OCI-LY1 (cell line): ENCODE results near the gene VARS1.

Source experiments
- H2AFZ ChIP-seq: fragments of 200-600 bp; sonication (generic), shearing (Covaris generic); 2 replicates; pipeline ENCODE4 v1.6.0; 2014; ENCODE audit warnings: antibody characterized with exemption, mild to moderate bottlenecking, low read length
- H3F3A ChIP-seq: fragments of 200-600 bp; sonication (generic), shearing (Covaris generic); 2 replicates; pipeline ENCODE4 v1.6.0; 2014; ENCODE audit warnings: mild to moderate bottlenecking, antibody characterized with exemption, low read length, moderate library complexity; ENCODE audit not compliant: insufficient read depth
- H3K27ac ChIP-seq: fragments of 200-600 bp; sonication (generic); 2 replicates; pipeline ENCODE4 v1.5.1; 2014; ENCODE audit warnings: low read length, mixed run types, mild to moderate bottlenecking, low read depth; ENCODE audit not compliant: poor library complexity, severe bottlenecking
- H3K27me3 ChIP-seq: fragments of 200-600 bp; sonication (generic); 2 replicates; pipeline ENCODE4 v1.6.0; 2014; ENCODE audit warnings: antibody characterized with exemption, mild to moderate bottlenecking, low read length, moderate library complexity; ENCODE audit not compliant: insufficient read depth
- H3K36me3 ChIP-seq: fragments of 200-600 bp; sonication (generic); 2 replicates; pipeline ENCODE4 v1.6.1; 2014; ENCODE audit warnings: mild to moderate bottlenecking, antibody characterized with exemption, low read length, moderate library complexity, mixed read lengths; ENCODE audit not compliant: insufficient read depth
- H3K4me1 ChIP-seq: fragments of 200-600 bp; sonication (generic); 2 replicates; pipeline ENCODE4 v1.5.1; 2014; ENCODE audit warnings: mild to moderate bottlenecking, low read length, moderate library complexity; ENCODE audit not compliant: insufficient read depth, severe bottlenecking
- H3K4me2 ChIP-seq: fragments of 200-600 bp; sonication (generic), shearing (Covaris generic); 2 replicates; pipeline ENCODE4 v1.6.1; 2014; ENCODE audit warnings: low read length
- H3K4me3 ChIP-seq: fragments of 200-600 bp; sonication (generic); 2 replicates; pipeline ENCODE4 v1.5.1; 2014; ENCODE audit warnings: low read length, low read depth, mild to moderate bottlenecking, mixed read lengths; ENCODE audit not compliant: poor library complexity, severe bottlenecking
- H3K79me2 ChIP-seq: fragments of 200-600 bp; shearing (Covaris generic); 2 replicates; pipeline ENCODE4 v1.6.1; 2016; ENCODE audit warnings: mixed run types, low read length, mixed read lengths; ENCODE audit not compliant: insufficient read depth
- H3K9ac ChIP-seq: fragments of 200-600 bp; sonication (generic), shearing (Covaris generic); 2 replicates; pipeline ENCODE4 v1.6.1; 2014; ENCODE audit warnings: mild to moderate bottlenecking, low read length, mixed read lengths
- H3K9me2 ChIP-seq: fragments of 200-600 bp; sonication (generic), shearing (Covaris generic); 2 replicates; pipeline ENCODE4 v1.6.1; 2014; ENCODE audit warnings: low read depth, mild to moderate bottlenecking, low read length, mixed read lengths
- H3K9me3 ChIP-seq: fragments of 200-600 bp; shearing (Covaris generic); 2 replicates; pipeline ENCODE4 v1.6.1; 2014; ENCODE audit warnings: low read length, mixed read lengths
- H4K20me1 ChIP-seq: fragments of 200-600 bp; sonication (generic), shearing (Covaris generic); 2 replicates; pipeline ENCODE4 v1.6.0; 2016; ENCODE audit warnings: mild to moderate bottlenecking, low read length; ENCODE audit not compliant: insufficient read depth
- CTCF ChIP-seq: fragments of 200-600 bp; sonication (generic), shearing (Covaris generic); IDR thresholded peaks from 2 replicates; pipeline ENCODE4 v1.5.1; 2017; ENCODE audit warnings: mild to moderate bottlenecking, antibody characterized with exemption, low read length, moderate library complexity, mixed read lengths
- EZH2 ChIP-seq: fragments of 200-600 bp; sonication (generic), shearing (Covaris generic); IDR thresholded peaks from 2 replicates; pipeline ENCODE4 v1.8.0; 2017; ENCODE audit warnings: borderline replicate concordance, mixed run types, mild to moderate bottlenecking, antibody characterized with exemption, low read length, moderate library complexity, mixed read lengths

VARS1 gene

GRCh38 chr6:31815025-31815838 lies 19.7 kb upstream of the VARS1 start, which contains the start of the genes HSPA1A and HSPA1L:
Gene HSPA1A (plus strand): TSS chr6:31815543. CDS start chr6:31815757, 214 bp downstream.
Gene HSPA1L (minus strand): TSS chr6:31815283. CDS start chr6:31811972, 3,311 bp downstream.
- H3K9ac ChIP-seq, result no peak within 1 kb of the TSS
- H3F3A ChIP-seq, result no peaks in the 10 kb centered on the region
- no peaks in the 10 kb centered on the region for H3K36me3 ChIP-seq
- no peak within 1 kb of the TSS for H2AFZ ChIP-seq
- H3K9me2 ChIP-seq, result no peaks in the 10 kb centered on the region
- H3K4me3 ChIP-seq, result peak within 1 kb of the TSS; percentile 17
- TF ChIP-seq CTCF (no peak), EZH2 (no peak)
- H3K9me3 ChIP-seq, result no peaks in the 10 kb centered on the region
- H3K27me3 ChIP-seq, result no peaks in the 10 kb centered on the region; the same call in 1 of the 2 replicates
- H3K4me2 ChIP-seq, result peak within 1 kb of the TSS; percentile 30
- no peaks in the 10 kb centered on the region for H3K79me2 ChIP-seq
- no peaks in the 10 kb centered on the region for H4K20me1 ChIP-seq
- H3K4me1 ChIP-seq, result peaks cover 5% of the 10 kb centered on the region
- H3K27ac ChIP-seq, result no peak within 1 kb of the TSS

- Histone ChIP-seq H3K9me3 (no peaks in the 10 kb centered on the region), H3K27ac (no peak overlapping the region), H3K4me1 (peaks cover 5% of the 10 kb centered on the region), H3K79me2 (no peaks in the 10 kb centered on the region), H3K9ac (no peak overlapping the region), H4K20me1 (no peaks in the 10 kb centered on the region), H3K27me3 (no peaks in the 10 kb centered on the region; the same call in 1 of the 2 replicates), H3K4me2 (no peak overlapping the region), H2AFZ (no peak overlapping the region), H3K4me3 (no peak overlapping the region), H3K36me3 (no peaks in the 10 kb centered on the region), H3F3A (no peaks in the 10 kb centered on the region), H3K9me2 (no peaks in the 10 kb centered on the region)
- TF ChIP-seq EZH2, result no peak
- TF ChIP-seq CTCF, result no peak
Measured at GRCh38 chr6:31814677-31815024, 19.1 kb upstream of the VARS1 start.

- TF ChIP-seq CTCF, result no peak
- H3K36me3 ChIP-seq, result no peaks in the 10 kb centered on the region
- H3K79me2 ChIP-seq, result no peaks in the 10 kb centered on the region
- no peak overlapping the region for H3K4me3 ChIP-seq
- no peak overlapping the region for H3K4me2 ChIP-seq
- H3K9ac ChIP-seq, result no peak overlapping the region
- no peak overlapping the region for H2AFZ ChIP-seq
- no peaks in the 10 kb centered on the region for H3F3A ChIP-seq
- H3K27ac ChIP-seq, result no peak overlapping the region
- H3K9me3 ChIP-seq, result no peaks in the 10 kb centered on the region
- peaks cover 5% of the 10 kb centered on the region for H3K4me1 ChIP-seq
- no peaks in the 10 kb centered on the region for H4K20me1 ChIP-seq
- H3K9me2 ChIP-seq, result no peaks in the 10 kb centered on the region
- H3K27me3 ChIP-seq, result no peaks in the 10 kb centered on the region; the same call in 1 of the 2 replicates
Measured at GRCh38 chr6:31813465-31813849, 17.9 kb upstream of the VARS1 start.
